Kidney capillary endothelial cell (primary cell): ENCODE measurements around the gene SERPINA1.
A peak's percentile ranks its signal among the peaks of the same experiment; 100 is the strongest.
"Not testable (repeated sequence)": the region's sequence is repeated elsewhere in the genome, so short reads cannot be mapped to it uniquely, and the experiment has no call there.

Source experiments
- DNase-seq: peaks from one replicate; pipeline ENCODE4 v3.0.0-alpha.2; 2018; ENCODE audit warnings: low spot score

The SERPINA1 gene

DNA sequence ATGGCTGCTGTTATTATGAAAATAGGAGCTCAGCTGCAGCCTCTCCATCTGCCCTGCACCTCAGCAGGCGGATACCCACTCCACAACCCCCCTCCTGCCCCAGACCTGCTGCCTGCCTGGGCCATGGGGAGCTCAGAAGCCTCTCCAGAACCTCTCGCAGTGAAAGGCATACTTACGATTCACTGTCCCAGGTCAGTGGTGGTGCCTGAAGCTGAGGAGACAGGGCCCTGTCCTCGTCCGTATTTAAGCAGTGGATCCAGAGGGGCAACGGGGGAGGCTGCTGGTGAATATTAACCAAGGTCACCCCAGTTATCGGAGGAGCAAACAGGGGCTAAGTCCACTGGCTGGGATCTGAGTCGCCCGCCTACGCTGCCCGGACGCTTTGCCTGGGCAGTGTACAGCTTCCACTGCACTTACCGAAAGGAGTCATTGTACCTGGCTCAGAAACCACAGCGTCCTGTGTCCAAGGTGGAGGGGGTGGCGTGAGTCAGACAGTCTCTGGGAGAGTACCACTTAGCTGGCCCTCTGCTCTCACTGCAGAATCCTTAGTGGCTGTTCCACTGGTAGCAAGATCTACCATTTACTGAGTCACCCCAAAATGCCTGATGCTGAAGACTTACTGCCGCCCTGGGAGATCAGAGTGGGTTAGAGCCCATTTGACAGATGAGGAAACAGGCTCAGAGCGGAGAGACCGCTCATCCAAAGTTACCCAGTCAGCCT is at the start of gene SERPINA1:
Gene SERPINA1 (minus strand): TSS at position 219 of the 720 bp plus-strand sequence. CDS start 5,365 bp downstream, outside the sequence.
- DNase-seq, result no peak

DNA sequence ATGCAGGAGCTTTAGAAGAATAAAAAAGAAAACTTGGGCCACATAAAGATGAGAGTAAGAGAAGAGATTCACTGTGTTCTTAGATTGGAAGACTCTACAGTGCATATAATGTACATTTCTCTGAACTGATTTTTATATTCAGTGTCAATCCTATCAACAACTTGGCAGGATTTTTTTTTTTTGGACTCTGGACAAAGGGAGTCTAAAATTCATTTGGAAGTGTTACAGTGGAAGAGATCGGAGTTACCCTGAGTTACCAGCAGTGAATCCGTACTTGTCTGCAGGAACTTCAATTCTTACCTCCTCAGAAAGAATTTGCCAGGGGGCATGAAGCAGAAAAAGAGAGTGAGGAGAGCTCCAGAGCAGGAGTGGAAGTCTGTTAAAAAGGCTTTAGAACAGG is 40.2 kb upstream of the SERPINA1 start:
- no peak for DNase-seq

DNA sequence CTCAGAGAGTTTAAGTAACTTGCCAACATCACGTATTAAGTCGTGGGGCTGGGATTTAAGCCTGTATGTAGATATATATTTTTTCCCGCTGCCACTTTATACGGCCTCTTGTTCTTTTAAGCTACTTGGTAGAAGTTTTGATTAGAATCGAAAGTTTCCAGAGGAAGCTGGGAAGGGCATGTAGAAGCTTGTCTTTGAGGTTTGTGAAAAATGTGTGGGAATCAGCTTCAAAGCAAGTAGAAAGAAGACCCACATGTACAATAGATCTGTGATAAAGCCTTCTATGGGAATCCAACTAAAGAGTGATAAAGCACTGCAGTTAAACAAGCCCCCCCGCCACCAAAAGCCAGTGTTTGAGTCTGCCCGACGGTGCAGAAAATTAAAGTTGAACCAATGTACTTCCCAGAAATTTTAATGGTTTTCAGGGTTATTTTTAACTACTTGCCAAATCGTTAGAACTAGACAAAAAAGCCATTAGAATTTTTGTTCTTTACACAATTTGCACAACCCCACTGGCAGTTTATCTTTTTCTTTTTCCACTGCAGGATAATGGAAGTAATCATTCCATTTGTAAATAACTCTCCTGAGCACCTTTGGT is 38.7 kb upstream of the SERPINA1 start:
- no peak for DNase-seq

DNA sequence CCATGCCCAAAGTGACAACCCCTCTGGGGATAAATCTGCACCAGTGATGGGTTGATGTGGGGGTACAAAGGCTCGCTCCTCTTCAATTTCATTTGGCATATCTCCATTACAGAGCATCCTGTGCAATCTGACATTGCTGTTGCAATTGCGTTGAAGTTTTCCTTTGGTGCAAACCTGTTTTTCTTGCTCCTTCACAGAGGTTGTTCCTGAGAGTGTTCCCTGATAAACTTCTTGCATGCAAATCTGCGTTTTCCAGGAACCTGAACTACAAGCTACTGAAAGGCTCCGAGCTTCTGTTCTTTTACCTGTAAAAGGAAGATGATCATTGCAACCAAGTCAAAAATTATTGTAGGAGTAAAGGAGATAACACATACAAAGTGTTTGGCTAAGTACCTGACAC is 38.1 kb upstream of the SERPINA1 start:
- no peak for DNase-seq

DNA sequence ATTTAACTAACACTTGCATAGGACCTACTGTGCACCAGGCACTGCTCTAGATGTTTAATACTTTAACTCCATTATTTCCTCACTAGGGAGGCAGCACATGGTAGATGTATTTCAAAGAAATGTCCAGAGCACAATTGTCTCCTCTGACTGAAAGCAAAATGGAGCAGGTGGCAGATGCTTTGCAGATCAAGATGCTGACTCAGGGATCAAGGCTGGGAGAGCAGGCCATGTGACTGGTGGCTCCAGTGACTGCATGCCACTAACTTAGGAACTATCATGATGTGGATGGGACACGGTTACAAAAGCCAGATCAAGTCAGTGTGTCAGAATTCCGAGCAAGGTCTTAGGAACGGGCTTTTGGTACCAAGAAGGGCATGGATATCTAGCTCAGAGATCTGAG is 36.0 kb upstream of the SERPINA1 start:
- DNase-seq, result no peak

DNA sequence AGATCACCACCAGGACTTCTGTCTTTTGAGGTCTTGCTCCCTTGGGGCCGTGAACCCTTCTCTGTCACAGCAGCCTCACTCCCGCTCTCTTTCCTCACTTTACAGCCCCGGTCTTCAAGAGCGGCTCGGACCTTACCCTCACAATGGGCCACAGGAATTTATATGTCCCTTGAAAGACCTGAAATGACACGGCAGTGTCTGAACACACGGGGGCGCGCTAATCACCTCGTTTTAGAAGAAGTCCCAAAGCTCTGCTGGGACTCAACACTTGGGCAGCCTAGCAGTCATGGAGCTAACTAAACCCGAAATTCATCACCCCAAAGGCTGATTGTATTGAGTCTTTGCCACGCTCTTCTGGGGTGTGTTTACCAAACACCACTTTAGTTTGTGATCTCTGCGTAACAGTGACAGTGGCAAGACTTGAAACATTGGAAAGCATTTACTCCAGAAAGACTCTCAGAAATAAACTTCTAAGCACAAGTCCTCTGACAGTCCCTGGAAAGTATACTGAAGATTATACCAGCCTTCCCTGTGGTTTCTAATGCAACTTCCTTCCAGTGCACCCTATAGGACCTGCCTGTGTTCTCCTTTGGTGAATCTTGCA is 35.2 kb upstream of the SERPINA1 start:
- DNase-seq, result peak; percentile 63

DNA sequence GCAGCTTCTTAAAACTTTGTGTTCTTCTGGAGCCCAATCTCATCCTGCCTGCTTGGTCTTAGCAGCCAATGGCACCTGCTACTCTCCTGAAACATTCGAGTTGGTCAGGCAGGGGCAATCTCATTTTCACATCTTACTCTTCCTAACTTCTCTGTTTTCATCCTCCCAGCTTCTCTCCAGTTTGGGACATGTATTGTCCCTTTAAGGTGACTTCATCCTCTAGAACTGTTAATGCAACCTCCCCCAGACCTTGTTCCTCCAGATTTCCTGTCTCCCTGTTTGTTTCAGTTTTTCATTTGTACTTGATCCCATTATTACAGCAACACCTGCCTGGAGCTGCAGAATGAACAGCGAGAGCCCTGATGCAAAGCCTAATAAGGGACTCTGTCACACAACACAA is 32.9 kb upstream of the SERPINA1 start:
- no peak for DNase-seq

DNA sequence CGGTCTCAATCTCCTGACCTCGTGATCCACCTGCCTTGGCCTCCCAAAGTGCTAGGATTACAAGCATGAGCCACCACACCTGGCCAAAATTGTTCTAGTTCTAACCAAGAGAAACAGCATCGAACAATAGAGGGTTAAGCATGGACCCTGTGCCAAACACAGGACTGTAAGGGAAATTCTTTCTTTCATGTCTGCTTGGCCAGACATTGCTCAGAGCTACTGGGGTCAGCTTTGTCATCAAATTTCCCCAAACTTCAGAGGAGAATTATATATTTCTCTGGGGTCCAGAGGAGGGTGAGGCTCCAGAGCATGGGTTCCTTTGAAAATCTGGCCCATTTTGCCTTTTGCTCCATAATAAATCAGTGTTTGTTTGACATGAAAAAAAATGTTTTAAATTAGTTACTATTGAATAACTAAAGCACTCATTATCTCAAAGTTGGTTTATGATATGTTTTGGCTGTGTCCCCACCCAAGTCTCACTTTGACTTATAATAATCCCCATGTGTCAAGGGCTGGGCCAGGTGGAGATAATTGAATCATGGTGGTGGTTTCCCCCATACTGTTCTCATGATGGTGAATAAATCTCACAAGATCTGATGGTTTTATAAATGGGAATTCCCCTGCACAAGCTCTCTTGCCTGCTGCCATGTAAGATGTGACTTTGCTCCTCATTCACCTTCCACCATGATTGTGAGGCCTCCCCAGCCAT is 29.2 kb upstream of the SERPINA1 start:
- not testable (repeated sequence) for DNase-seq

DNA sequence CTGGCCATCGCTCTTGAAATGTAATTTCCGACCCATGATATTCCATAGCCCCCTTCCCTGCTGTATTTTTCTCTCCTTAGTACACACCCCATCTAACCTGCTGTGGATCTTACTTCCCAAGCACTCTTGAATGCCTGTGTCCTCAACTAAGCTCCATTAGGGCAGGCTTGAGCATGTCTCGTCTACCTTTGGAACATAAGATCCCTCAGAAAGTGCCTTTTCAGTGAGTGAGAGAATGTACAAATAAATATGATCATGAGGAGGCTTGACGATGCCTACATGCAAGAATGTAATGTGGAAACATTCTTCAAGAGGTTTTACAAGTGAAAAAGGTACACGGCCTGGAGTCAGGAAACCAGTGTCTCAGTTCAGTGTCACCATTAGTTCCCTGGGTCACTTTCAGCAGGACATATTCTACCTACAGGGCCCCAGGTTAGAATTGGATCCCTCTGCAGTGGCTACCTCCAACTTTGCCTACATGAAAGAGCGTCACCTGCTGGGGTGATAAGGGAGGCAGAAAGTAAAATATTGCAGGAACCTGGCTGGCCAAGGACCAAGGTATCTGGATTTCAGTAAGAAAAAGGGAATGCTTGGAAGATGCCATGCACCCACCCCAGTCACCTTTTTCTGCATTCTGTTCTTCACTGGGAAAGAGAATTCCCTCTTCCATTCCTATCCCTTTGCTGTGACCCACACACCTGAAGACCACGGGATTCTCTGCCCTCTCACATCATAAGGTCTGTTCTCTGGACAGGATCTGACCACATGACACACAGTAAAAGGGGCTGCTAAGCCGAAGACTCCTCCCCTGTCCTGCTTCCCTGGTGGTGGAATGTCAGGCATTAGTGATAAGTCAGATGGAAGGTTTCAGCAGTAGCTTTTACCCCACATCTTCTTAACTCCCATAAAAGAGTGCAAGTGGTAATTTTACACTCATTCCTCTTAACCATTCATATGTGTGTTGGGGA is 24.6 kb upstream of the SERPINA1 start:
- no peak for DNase-seq

DNA sequence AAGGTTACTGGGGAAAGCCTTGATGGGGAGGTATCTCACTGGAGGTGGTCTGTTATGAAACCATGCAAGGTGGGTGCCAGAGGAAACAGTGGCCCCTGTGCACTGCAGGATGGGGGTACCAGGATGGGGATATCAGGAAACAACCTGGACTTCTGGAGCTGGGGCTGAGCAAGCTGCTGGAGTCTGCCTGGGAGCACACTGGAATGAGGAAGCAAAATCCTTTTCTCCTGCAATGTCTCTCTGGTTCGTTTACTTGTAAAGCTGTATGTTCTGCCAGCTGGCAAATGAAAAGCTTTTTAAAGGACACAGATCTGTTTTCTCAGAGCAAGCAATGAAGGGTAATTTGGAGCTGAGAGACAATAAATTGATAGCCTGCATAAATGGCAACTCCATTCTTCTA is 23.2 kb upstream of the SERPINA1 start:
- DNase-seq, result no peak

DNA sequence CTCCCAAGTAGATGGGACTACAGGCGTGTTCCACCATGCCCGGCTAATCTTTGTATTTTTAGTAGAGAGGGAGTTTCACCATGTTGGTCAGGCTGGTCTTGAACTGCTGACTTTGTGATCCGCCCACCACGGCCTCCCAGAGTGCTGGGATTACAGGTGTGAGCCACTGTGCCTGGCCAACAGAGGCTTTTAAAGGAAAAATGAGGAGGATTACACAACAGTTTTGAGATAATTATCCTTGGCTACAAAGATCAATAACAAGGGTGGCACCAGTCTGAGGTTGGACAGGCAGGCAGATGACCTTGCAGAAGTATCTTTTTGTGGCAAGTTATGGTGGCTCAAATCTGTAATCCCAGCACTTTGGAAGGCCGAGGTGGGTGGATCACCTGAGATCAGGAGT is 21.0 kb upstream of the SERPINA1 start:
- not testable (repeated sequence) for DNase-seq

DNA sequence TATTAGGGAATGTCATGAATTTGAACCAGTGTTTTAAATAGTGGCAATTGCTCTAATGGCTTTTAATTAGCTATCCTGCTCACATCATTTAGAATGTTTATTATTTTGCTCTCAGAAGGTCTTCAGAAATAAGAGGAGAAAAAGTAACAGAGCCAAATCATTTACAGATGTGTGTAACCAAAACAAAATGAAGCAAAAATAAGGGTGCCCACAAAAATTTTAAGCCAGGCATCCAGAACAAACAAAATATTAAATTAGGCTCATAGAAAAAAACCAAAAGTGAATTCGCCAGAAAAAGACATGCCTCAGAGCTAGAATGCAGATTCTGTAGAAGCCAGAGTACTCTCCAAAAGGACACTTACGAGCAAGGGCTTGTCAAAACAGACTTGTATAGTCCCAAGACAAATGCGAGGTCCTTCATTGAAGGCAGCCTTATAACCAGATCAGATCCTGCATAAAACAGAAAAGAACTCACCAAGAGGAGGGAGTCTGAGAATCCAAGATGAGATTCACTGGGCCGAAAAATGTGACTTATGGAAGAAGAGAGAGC is 20.2 kb upstream of the SERPINA1 start:
- DNase-seq, result no peak

DNA sequence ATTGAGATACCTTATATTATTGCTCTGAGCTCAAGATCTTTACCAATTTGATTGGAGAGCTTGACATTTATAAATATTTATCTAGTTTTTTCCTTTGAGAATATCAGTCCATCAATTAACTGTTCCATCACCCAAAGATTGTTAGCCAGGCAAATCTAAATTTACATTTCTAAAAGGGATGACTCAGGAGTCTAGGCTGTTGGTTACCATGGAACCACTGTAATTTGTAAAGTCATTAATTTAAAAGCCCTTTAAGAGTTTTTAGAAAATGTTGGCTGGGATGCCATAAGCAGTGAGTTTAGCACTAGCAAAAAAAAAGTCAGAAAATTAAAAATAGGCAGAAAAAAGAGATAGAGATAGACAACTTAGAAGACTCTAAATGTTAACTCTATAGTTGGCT is 19.5 kb upstream of the SERPINA1 start:
- DNase-seq, result no peak

DNA sequence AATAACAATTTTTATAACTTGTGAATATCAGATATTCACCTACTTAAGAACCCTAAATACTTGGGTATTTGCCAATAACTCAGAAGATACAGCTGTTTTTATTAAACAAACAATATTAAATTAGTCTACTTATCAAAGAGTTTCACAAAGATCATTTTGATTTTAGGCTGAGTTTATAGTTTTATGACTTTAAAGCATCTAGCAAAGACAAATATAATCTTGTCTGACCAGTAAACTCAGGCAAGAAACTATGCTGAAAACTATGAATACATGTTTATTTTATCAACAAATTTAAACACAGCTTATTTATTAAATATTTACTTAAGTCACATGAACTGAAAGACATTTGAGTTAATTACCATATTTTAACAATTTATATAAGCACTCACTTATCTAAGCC is 18.5 kb upstream of the SERPINA1 start:
- DNase-seq, result no peak

DNA sequence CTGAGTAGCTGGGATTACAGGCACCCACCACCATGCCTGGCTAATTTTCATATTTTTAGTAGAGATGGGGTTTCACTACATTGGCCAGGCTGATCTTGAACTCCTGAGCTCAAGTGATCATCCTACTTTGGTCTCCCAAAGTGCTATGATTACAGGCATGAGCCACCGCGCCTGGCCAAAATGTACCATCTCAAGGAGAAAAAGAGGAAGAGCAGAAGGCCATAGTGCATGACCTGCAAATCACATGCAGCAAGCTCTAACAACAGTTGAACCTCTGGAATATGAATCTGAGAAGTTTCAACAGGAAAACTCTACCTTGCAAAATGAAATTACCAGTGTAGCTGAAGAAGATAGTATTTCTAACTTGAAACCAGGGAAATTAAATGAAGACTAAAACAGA is 17.1 kb upstream of the SERPINA1 start:
- no peak for DNase-seq

DNA sequence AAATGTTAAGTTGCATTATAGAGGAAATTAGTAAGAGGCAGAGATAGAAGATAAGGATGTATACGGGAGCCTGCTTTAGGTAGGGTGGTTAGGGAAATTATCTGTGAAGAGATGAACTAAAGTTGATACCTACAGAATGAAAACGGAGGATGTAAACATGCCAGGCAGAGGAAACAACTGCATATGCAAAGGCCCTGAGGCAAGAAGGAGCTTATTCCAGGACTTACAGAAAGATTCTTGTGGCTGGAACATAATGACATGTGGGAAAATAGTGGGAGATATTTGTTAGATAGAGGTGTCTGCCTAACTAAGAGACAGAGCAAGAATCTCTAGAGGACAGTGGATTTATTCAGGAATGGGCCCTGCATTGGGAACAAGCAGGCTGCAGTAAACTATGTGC is 16.2 kb upstream of the SERPINA1 start:
- DNase-seq, result no peak

DNA sequence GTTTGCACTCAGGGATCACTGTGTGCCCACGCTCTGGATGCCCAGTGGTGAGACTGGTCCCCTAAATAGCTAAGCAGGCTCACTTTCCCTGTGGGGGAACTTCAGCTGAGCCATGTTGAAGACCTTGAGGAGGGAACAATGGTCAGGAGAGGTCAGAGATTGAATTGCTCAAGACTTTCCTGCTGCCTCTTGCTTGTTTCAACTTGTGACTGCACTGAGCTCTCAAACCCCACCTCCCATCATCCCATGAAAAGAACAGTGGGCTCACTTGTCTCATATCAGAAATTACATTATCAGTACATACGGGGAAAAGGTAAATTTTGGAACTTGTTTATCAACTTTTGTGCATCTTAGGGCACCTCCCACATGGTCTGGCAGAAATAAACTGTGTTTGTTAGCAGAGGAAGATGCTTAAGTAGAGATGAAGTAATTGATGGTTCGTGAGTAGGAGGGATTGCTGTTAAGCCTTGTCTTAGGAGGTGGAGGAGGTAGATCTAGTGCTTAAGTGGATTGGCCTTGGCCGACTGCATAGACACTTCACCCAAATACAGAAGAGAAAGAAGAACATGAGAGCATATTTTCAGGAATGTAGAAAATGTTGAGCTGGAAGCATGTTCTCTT is 15.0 kb upstream of the SERPINA1 start:
- DNase-seq, result no peak

DNA sequence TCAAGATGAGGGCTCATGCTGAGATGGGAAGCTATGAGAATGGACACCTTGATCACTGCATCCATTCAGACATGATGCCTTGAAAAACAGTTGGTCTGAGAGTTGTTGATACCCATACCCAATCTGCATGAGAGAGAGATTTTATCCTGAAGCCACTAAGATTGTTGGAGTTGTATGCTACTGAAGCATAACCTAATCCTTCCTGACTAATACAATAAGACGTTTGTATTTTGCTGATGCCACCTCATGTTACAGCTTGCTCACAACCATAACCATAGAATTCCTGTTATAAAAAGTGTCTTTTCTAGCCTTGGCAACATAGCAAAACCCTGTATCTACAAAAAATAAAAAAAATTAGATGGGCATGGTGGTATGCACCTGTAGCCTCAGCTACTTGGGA is 12.7 kb upstream of the SERPINA1 start:
- no peak for DNase-seq

DNA sequence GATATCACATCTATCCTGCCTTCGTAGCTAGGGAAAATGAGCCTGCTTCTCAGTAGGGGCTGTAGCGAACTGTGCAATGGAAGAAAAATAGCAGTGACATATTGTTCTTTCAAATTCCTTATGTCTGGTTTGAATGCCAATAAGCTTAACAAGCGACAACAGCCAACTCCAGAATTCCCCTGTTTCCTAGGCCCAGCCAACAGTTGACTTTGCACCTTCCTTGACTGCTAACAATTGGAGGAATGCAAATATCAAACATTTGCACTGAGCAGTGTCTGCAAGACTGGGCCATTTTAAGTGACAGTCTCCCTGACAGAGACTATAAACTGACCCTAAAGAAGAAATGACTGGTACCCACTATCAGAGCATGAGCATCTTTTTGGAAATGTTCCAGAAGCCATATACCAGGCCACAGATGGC is 12.0 kb upstream of the SERPINA1 start:
- DNase-seq, result no peak

DNA sequence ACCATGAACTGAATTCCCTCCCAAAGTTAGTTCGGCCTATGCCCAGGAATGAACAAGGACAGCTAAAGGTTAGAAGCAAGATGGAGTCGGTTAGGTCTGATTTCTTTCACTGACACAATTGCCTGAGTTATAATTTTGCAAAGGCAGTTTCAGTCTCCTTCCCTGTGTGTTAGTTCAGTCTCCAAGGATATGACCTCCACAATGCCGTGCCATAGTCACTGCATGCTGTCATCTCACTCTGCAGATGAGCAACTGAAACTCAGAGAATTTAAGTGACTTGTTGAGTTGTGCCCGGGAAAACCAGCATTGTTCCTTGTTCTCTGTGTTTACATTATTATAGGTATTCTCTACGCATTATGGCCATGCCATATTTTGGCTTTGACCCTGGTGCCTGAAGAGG is 10.1 kb upstream of the SERPINA1 start:
- no peak for DNase-seq

DNA sequence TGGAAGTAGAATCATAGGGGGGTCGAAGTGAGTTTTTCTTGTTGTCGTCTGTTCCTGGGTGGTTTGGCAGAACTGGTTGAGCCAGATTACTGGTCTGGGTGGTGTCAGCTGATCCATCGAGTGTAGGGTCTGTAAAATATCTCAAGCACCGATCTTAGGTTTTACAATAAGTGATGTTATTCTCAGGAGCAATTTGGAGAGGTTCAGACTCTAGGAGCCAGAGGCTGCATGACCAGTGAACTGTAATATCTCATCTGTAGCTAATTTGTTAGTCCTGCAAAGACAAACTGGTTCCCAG is 9.7 kb upstream of the SERPINA1 start:
- DNase-seq, result no peak
